Stimulated activated CD8-positive, alpha-beta memory T cell treated with anti-CD3 and anti-CD28 coated beads, Interleukin-15, amount 100 ng/mL, for 4 hours (primary cell): ENCODE results near the gene UBR4.
A peak's percentile ranks its signal among the peaks of the same experiment; 100 is the strongest.
"Not testable (repeated sequence)": the region's sequence is repeated elsewhere in the genome, so short reads cannot be mapped to it uniquely, and the experiment has no call there.

Experiments
- DNase-seq, 2 donors: peaks; one replicate each; pipeline ENCODE4 v3.0.0-alpha.2; 2020; ENCODE audit warnings: low read depth in 2 of 2

Gene UBR4

DNA sequence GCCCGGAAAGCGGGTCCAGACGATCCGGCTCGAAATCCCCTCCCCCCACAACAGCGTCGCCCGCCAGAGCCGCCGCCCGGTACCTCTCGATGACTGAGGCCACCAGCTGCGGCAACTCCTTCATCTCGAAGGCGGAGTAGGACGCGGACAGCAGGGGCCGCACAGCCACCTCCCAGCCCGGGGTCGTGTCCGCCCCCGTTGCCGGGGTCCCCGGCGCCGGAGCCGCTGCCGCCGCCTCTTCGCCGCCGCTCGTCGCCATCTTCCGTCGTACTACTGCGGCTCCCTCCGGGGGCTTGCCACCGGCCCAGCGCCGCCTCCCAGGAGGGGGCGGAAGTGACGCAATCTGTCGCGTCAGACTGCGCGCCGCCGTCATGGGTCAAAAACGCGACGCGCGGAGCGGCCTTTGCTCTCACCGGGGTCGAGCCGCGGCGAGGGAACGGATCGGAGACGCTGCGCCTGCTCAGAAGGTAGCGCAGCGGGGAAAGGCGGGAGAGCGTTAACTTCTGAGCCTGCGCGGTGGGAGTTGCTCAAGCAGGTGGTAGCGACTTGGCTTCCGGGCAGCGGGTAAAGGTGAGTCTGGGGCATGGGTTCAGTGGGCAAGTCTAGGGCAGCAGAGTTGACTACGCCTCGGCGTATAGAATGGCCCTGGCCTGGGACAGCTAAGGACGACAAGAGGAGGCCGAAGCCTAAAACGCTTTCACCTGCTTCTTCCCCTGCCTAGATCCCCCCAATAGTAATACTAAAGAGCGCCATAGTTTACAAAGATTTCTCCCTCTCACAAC lies at the start of gene UBR4:
Gene UBR4, minus strand, starts transcription at position 277 of the 782 bp plus-strand sequence. Its CDS starts 18 bp downstream, at position 259.
- peak; percentile 91 to 95 for DNase-seq

DNA sequence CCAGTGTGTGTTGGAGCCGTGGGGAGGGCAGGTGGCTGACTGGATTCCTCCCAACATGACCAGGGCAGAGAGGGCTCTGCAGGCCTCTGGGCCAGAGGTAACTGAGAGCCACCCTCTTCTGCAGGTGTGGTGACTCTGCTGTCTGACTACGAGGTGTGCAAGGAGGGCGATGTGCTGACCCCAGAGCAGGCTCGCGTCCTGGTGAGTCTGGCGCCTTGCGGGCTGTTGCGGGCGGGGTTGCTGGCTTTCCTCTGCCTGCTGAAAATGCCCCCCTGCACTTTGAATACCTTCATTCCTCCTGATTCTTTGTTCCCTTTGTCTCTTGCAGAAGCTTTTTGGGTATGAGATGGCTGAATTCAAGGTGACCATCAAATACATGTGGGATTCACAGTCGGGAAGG lies 48.3 kb upstream of the UBR4 start:
- no peak for DNase-seq

DNA sequence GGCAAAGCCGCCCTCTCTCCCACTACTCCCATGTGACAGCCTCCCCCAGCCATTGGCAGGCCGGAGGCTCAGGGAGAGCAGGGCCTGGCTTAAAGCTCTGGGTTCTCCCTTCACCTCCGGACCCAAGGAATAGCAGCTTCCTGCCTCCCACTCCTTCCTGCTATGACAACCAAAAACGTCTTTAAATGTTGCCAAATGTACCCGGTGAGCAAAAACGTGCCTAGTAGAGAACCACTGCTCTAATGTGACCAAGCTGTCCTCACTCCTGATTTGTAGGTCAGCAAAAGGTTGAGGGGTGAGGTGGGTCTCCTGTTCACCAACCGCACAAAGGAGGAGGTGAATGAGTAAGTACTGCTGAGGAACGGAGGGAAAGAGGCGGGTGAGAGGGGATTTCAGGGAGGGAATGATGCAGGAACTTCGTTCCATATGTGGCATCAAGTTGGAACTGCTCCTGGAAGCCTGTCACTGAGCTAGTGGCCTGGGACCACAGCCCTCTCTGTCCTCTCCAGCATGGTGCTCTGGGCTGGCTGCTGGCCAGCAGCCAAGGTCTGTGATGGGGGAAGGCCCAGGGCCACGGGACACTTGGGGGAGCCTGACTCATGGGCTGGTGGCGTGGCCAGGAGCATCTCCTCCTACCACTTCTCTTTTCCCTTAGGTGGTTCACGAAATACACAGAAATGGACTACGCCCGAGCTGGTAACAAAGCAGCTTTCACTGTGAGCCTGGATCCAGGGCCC lies 47.3 kb upstream of the UBR4 start:
- no peak for DNase-seq

DNA sequence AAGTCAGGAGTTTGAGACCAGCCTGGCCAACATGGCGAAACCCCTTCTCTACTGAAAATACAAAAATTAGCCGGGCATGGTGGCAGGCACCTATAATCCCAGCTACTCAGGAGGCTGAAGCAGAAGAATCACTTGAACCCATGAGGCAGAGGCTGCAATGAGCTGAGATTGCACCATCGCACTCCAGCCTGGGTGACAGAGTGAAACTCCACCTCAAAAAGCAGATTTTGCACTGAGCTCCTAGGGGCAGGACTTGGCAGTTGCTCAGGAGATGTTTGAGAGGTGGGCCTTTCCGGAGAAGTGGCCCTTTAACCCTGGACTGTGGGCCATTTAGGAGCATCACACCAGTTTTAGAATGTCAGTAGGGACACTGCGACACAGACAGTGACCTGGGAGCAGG lies 46.2 kb upstream of the UBR4 start:
- DNase-seq = not testable (repeated sequence)

GRCh38 chr1:19255288-19255687 lies 45.2 kb upstream of the UBR4 start:
- no peak for DNase-seq

GRCh38 chr1:19254416-19254815 lies 44.4 kb upstream of the UBR4 start:
- no peak for DNase-seq

GRCh38 chr1:19251305-19252196 lies 41.5 kb upstream of the UBR4 start, which contains the start of the genes EMC1 and MRTO4:
Gene EMC1 (minus strand): TSS chr1:19251524. CDS start chr1:19251509, 15 bp downstream.
Gene MRTO4 (plus strand): TSS chr1:19251805. CDS start chr1:19251836, 31 bp downstream.
- DNase-seq = peak; percentile 78 to 84

DNA sequence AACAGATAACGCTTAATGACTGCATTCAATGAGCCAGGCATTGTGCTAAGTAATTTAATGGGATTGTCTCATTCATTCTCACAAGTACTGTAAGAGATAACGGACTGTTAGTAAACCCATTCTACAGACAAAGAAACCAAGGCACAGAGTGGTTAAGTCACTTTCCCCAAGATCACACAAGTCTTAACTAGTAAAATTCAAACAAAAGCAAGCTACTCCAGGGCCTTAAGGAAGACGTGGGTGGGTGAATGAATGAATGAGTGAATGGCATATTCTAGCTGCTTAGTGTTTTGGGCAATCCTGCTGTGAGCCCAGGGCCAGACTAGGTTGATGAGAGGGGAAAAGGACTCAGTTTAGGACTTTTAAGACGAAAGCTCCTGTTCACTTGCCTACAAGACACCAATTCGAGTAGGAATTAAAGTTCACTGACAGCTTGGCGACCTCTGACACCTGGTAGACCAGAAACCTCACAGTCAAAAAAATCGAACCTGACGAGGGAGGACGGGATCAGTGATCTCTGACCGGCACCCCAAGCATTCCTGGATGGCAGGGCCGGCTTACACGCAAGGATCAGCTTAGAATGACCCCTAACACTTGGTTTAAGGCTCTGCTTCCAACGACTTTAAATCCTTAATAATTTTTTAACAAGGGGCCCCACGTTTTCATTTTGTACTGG lies 40.7 kb upstream of the UBR4 start:
- DNase-seq = no peak

DNA sequence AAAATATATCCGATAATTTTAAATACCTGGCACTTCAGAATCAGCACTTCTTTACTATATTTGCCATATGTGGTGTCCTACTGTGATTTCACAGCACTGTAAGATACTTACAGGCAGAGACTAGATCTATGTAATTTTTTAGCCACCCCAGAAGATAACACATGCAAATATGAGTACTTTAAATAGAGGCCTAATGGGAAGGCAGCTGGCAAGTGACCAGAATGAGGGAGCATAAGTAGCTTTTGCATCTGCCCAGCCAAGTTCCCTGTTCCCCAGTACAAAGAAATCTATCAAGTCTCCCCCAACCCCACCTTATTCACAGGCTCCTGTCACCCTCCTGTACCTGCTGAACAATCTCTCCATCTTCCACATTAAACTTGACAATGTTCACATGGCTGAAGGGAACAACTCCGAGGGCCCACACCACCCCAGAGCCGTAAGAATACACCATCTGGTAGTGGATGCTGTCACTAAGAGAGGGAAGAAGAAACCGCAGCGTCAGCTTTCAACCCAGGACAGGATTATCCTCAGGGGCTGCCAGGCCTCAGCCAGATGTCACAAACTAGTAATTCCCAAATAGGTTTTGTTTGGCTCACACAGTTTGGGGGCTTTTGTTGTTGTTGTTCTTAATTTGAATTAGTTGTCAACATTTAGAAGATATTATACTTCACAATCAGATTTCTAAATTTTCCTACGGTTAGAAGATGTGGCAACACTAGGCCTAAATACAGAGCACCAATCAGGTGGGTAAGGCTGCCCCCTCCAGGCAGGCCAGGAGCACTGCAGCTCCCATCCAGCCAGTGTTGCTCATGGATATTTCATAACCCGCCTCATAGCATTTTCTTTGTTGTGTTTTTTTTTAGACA lies 30.8 kb upstream of the UBR4 start:
- peak; percentile 12 to 41 for DNase-seq

DNA sequence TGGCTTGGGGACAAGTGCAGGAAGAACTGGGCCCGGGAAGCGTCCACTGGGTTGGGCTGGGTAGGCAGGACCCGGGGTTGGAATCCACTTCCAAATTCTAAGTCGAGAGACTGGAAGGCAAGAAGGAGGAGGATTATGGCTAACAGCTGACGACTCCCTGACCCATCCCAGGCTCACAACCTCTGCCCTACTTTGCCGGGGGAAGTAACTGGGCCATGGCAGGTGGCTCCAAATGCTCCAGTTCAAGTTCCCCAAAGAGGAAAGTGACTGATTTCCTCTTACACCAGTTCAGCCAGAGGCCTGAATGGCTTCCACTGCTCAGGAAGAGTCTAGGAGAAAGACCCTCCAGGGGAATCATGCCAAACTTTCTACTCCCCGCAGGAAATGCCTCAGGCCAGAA lies 29.8 kb upstream of the UBR4 start:
- DNase-seq = no peak

GRCh38 chr1:19234224-19234623 lies 24.2 kb upstream of the UBR4 start:
- no peak for DNase-seq

DNA sequence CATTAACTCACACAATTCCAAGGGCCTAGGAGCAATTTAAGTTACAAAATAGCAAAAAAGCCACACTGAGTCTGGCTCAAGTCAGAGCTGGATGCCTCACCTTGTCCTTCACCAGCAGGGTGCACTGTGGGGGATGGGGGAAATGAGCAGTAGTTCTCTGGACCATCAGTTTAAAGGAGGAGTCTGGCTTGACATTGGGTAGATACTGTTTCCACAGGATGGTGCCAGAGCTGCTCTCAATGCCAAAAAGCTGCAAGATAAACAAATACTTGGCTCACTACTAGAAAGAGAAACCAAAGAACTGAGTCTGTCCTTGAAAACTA lies 22.4 kb upstream of the UBR4 start:
- DNase-seq = no peak

GRCh38 chr1:19231736-19232523 lies 21.9 kb upstream of the UBR4 start:
- not testable (repeated sequence) for DNase-seq

DNA sequence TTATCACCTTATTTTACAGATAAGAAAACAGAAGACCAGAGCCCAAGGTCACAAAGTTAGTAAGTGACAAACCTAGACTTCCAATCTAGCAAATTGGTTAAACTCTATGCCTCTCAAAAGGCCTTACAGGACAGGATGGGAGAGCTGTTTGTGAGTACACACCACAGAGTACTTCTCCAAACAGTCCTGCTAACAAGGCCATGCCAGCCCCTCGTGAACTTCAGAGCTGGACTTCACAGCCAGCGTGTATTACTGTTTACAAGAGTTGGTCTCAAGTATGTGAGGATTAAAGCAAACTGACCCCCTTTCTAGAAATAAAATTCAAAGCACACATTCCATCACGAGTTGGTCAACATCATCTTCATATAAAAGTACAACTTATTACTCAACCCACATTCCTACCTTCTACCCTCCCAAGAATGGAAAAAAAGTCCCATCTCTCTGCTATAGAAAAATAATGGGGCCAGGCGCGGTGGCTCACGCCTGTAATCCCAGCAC lies 19.8 kb upstream of the UBR4 start:
- no peak for DNase-seq

DNA sequence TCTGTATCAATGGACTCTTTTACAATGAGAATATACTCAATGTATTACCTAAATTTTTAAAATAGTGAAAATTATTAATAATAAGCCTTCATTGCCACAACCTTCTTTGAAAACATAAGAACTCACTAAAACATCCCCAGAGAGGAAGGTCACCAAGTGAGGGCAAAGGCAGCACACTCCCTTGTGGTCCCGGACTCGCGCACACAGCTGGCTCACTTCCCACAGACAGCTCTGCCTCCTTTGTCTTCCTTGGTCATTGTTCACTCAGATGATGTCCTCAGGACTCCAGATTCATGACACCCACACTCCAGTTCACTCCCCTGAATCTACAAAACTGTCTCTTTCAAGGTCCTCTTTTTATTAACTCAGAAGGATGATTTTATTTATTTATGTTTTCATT lies 19.2 kb upstream of the UBR4 start:
- DNase-seq = no peak

DNA sequence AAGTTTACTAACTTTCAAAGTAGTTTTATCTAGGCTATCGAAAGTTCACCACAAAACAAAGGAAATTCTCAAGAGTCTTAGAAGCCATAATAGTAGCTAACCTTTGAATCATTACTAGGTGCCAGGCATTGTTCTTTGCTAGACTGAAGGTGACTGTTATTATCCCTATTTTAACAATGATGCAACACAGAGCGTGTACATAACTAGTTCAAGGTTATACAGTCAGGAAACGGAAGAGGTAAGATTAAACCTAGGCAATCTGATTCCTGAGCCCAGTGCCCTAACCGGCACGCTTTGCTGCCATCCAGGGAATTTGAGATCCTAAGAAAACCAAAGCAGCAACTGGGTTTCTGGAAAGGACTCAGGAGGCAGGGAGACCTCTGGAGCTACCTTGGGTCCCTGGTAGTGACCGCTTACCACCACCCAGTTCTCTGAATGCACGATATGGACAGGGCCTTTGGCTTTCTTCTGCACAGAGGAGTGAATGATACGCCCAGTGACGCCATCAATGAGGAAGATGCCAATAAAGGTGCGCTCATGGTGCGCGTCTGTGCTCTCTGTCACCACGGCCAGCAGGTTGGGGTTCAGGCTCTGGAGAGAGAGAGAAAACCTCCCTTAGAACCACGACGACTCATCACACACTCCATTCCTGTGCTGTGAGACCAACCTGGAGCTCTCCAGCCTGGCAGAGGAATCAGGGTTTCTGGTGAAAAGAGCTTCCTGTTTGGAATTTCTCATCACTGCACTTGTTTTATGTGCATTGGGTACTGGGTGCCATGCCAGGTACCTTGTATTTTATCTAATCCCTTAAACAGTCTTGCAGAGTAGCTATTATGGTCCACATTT lies 13.1 kb upstream of the UBR4 start:
- no peak for DNase-seq

- no peak for DNase-seq
Measured at GRCh38 chr1:19222573-19222972, 12.5 kb upstream of the UBR4 start.

DNA sequence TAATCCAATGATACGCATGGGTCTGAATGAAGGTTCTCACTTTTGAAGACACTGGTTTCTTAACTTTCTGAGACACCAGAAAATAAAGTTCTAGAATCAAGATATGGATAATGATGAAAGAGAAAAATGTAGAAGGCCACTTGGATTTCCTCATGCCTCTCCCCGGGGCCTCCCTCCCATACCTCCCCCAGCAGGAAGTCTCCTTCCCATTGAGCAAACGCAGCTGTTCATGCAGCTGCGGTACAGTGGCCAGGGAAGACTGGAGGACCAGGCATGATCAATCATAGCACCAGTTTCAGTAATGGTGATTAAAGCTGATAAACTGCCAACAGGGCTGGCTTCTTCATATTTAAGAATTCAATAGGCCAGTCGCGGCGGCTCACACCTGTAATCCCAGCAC lies 10.9 kb upstream of the UBR4 start:
- no peak for DNase-seq
